ENCODE data around the gene EIF4E1B.
"Not testable (repeated sequence)": the region's sequence is repeated elsewhere in the genome, so short reads cannot be mapped to it uniquely, and the experiment has no call there.

EIF4E1B gene

GRCh38 chr5:176596069-176596644 is 34.3 kb upstream of the EIF4E1B start:
- DNase-seq (ENCODE audit: low spot score in 2 of 2) = no peak
- Mint-ChIP-seq H3K36me3 (ENCODE audit: insufficient read depth) (peaks cover 3% of the 10 kb centered on the region), H3K4me3 (peak overlapping the region; percentile 69), H3K27ac (ENCODE audit: low read depth) (peak overlapping the region; percentile 51), H3K27me3 (no peaks in the 10 kb centered on the region), H3K9me3 (no peaks in the 10 kb centered on the region), H3K4me1 (peaks cover 6% of the 10 kb centered on the region)
- ATAC-seq (replicated peaks; ENCODE audit: extremely low read depth, poor library complexity, severe bottlenecking) = no peak

- Mint-ChIP-seq H3K4me3 (peak overlapping the region; percentile 69), H3K9me3 (no peaks in the 10 kb centered on the region), H3K27ac (ENCODE audit: low read depth) (peak overlapping the region; percentile 51), H3K36me3 (ENCODE audit: insufficient read depth) (peaks cover 3% of the 10 kb centered on the region), H3K4me1 (peaks cover 6% of the 10 kb centered on the region), H3K27me3 (no peaks in the 10 kb centered on the region)
- peak; percentile 91 for ATAC-seq (replicated peaks; ENCODE audit: extremely low read depth, poor library complexity, severe bottlenecking)
- DNase-seq (ENCODE audit: low spot score in 2 of 2) = peak; percentile 37 to 42
These were observed 33.6 kb upstream of the EIF4E1B start for GRCh38 chr5:176596689-176597416.

DNA sequence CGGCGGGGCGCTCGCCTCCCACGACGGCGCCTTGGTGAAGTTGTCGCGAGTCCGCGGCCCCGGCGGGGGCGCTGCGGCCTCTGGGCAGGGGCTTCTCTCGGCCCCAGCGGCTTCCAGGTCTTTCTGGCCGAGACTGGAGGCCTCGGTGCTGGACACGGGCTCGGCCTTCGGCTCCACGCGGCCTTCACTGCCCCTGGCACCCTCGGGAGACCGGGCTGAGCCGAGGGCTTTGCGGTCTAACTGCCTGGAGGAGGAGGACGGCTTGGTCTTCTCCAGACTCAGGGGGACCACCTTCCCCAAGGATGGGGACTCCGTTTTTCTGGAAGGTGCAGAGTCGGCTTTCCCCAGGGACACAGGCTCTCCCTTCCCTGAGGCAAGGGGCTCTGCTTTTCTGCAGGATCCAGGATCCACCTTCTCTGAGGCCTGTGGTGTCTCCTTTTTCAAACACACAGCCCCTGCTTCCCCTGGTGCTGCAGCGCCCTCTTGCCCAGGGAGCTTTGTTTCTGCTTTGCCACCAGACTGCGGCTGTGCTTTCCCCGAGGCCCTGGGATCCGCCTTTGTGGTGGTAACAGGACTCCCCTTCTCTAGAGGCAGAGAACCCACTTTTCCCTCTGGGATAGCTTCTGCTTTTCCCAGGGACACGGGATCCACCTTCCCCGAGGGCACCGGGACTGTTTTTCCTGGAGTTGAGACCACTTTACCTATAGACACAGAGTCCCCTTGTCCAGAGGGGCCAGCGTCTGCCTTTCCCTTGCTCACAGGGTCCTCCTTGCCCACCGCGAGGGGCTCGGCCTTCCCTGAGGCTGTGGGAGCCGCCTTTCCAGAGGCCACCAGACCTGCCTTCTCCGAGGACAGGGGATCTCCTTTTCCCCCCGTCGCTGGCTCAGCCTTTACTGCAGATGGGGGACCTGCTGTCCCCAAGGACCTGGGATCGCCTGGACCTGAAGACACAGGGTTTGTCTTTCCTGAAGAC is 32.8 kb upstream of the EIF4E1B start:
- peak overlapping the region; percentile 69 for H3K4me3 Mint-ChIP-seq
- no peak for DNase-seq (ENCODE audit: low spot score in 2 of 2)
- H3K27me3 Mint-ChIP-seq = no peaks in the 10 kb centered on the region
- peaks cover 3% of the 10 kb centered on the region for H3K36me3 Mint-ChIP-seq (ENCODE audit: insufficient read depth)
- no peak for ATAC-seq (replicated peaks; ENCODE audit: extremely low read depth, poor library complexity, severe bottlenecking)
- no peaks in the 10 kb centered on the region for H3K9me3 Mint-ChIP-seq
- H3K4me1 Mint-ChIP-seq = peaks cover 6% of the 10 kb centered on the region
- H3K27ac Mint-ChIP-seq (ENCODE audit: low read depth) = no peak overlapping the region

- not testable (repeated sequence) for ATAC-seq (replicated peaks; ENCODE audit: extremely low read depth, poor library complexity, severe bottlenecking); H3K27ac Mint-ChIP-seq (ENCODE audit: low read depth); H3K36me3 Mint-ChIP-seq (ENCODE audit: insufficient read depth); H3K9me3 Mint-ChIP-seq; H3K27me3 Mint-ChIP-seq; H3K4me1 Mint-ChIP-seq; H3K4me3 Mint-ChIP-seq; DNase-seq (ENCODE audit: low spot score in 2 of 2)
These were observed 30.6 kb upstream of the EIF4E1B start for GRCh38 chr5:176599749-176600430.

DNA sequence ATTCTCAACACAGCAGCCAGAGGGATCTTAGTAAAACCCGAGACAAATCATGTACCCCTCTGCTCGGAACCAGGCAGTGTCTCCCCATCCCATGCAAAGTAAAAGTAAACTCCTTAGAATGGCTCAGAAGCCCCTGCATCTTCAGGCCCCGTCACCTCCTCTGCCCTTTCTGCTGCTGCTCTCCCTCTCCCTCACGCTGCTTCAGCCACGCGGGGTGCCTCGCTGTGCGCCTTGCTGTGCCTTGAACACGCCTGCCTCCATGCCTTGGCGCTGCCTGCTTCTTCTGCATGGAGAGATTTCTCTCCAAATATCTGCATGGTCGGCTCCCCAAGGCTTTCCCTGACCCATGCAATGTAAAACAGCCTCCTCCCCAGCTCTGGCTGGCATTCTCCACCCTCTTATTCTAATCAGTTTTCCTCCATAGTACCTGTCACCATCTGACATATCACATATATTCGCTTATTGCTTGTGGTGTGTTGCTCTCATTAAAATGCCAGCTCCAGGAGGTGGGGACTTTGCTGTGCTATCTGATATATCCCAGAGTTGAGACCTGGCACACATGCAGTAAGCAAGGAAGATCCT is 28.5 kb upstream of the EIF4E1B start:
- Mint-ChIP-seq H3K27ac (ENCODE audit: low read depth) (no peak overlapping the region), H3K27me3 (no peaks in the 10 kb centered on the region), H3K4me3 (no peak overlapping the region), H3K4me1 (no peaks in the 10 kb centered on the region), H3K9me3 (no peaks in the 10 kb centered on the region), H3K36me3 (ENCODE audit: insufficient read depth) (peaks cover 2% of the 10 kb centered on the region)
- DNase-seq (ENCODE audit: low spot score in 2 of 2) = no peak
- no peak for ATAC-seq (replicated peaks; ENCODE audit: extremely low read depth, poor library complexity, severe bottlenecking)

- ATAC-seq (replicated peaks; ENCODE audit: extremely low read depth, poor library complexity, severe bottlenecking) = no peak
- Mint-ChIP-seq H3K4me3 (no peak overlapping the region), H3K4me1 (no peaks in the 10 kb centered on the region), H3K27ac (ENCODE audit: low read depth) (no peak overlapping the region), H3K9me3 (no peaks in the 10 kb centered on the region), H3K27me3 (no peaks in the 10 kb centered on the region), H3K36me3 (ENCODE audit: insufficient read depth) (peaks cover 2% of the 10 kb centered on the region)
- no peak for DNase-seq (ENCODE audit: low spot score in 2 of 2)
These were observed 27.4 kb upstream of the EIF4E1B start for GRCh38 chr5:176603091-176603490.

GRCh38 chr5:176606032-176606431 is 24.4 kb upstream of the EIF4E1B start:
- H3K9me3 Mint-ChIP-seq = no peaks in the 10 kb centered on the region
- DNase-seq (ENCODE audit: low spot score in 2 of 2) (no peak), ATAC-seq (replicated peaks; ENCODE audit: extremely low read depth, poor library complexity, severe bottlenecking) (no peak)
- peaks cover 9% of the 10 kb centered on the region for H3K4me1 Mint-ChIP-seq
- peaks cover 9% of the 10 kb centered on the region for H3K27me3 Mint-ChIP-seq
- no peak overlapping the region for H3K27ac Mint-ChIP-seq (ENCODE audit: low read depth)
- peaks cover 2% of the 10 kb centered on the region for H3K36me3 Mint-ChIP-seq (ENCODE audit: insufficient read depth)
- no peak overlapping the region for H3K4me3 Mint-ChIP-seq

- no peak for DNase-seq (ENCODE audit: low spot score in 2 of 2)
- no peaks in the 10 kb centered on the region for H3K9me3 Mint-ChIP-seq
- peaks cover 9% of the 10 kb centered on the region for H3K4me1 Mint-ChIP-seq
- ATAC-seq (replicated peaks; ENCODE audit: extremely low read depth, poor library complexity, severe bottlenecking) = no peak
- H3K27me3 Mint-ChIP-seq = peaks cover 17% of the 10 kb centered on the region
- no peak overlapping the region for H3K27ac Mint-ChIP-seq (ENCODE audit: low read depth)
- H3K4me3 Mint-ChIP-seq = no peak overlapping the region
- peaks cover 4% of the 10 kb centered on the region for H3K36me3 Mint-ChIP-seq (ENCODE audit: insufficient read depth)
These were observed 23.6 kb upstream of the EIF4E1B start for GRCh38 chr5:176606875-176607274.

GRCh38 chr5:176608142-176608705 is 22.3 kb upstream of the EIF4E1B start:
- peak overlapping the region; percentile 85 for H3K4me3 Mint-ChIP-seq
- H3K9me3 Mint-ChIP-seq = no peaks in the 10 kb centered on the region
- peaks cover 28% of the 10 kb centered on the region for H3K27me3 Mint-ChIP-seq
- H3K36me3 Mint-ChIP-seq (ENCODE audit: insufficient read depth) = peaks cover 2% of the 10 kb centered on the region
- DNase-seq (ENCODE audit: low spot score in 2 of 2) = no peak
- no peak overlapping the region for H3K27ac Mint-ChIP-seq (ENCODE audit: low read depth)
- ATAC-seq (replicated peaks; ENCODE audit: extremely low read depth, poor library complexity, severe bottlenecking) = no peak
- H3K4me1 Mint-ChIP-seq = peaks cover 9% of the 10 kb centered on the region

DNA sequence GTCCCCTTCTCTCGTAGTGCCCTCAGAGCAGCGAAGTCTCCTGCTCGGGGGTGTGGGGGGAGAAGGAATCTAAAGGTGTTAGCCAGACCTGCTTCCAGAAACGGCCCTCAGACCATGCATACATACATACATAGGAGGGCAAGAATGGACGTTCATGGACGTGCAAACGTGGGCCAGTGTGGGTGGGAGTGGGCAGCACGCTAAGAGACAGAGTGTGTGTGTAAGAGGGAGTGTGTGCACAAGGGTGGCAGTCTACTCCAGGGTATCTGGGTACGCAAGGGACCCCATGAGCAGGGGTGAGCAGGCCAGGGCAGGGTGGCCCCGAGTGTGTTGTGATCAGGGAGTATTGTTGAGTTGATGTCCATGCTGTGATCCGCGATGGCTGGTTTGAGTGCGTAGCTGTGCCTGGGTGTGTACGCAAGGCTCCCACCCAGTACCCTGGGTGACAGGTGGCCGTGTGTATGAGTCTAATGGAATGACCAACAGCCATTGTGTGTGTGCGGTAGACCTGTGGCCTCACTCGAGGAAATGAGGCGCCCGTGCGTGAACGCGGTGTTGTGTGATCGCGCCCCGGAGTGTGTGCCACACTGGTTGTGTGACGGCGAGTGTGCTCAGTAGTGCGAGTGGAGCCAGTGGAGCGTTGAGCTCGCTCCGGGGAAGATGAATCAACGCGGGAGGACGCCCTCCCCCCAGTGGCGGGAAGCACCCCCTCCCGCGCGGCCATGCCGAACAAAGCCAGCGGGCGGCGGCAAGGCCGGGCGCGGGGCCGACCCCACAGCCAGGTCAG is 21.3 kb upstream of the EIF4E1B start:
- H3K9me3 Mint-ChIP-seq = no peaks in the 10 kb centered on the region
- peak overlapping the region; percentile 85 for H3K4me3 Mint-ChIP-seq
- H3K27me3 Mint-ChIP-seq = peaks cover 28% of the 10 kb centered on the region
- H3K27ac Mint-ChIP-seq (ENCODE audit: low read depth) = peak overlapping the region; percentile 52
- peaks cover 2% of the 10 kb centered on the region for H3K36me3 Mint-ChIP-seq (ENCODE audit: insufficient read depth)
- ATAC-seq (replicated peaks; ENCODE audit: extremely low read depth, poor library complexity, severe bottlenecking) (no peak), DNase-seq (ENCODE audit: low spot score in 2 of 2) (no peak)
- peaks cover 9% of the 10 kb centered on the region for H3K4me1 Mint-ChIP-seq

DNA sequence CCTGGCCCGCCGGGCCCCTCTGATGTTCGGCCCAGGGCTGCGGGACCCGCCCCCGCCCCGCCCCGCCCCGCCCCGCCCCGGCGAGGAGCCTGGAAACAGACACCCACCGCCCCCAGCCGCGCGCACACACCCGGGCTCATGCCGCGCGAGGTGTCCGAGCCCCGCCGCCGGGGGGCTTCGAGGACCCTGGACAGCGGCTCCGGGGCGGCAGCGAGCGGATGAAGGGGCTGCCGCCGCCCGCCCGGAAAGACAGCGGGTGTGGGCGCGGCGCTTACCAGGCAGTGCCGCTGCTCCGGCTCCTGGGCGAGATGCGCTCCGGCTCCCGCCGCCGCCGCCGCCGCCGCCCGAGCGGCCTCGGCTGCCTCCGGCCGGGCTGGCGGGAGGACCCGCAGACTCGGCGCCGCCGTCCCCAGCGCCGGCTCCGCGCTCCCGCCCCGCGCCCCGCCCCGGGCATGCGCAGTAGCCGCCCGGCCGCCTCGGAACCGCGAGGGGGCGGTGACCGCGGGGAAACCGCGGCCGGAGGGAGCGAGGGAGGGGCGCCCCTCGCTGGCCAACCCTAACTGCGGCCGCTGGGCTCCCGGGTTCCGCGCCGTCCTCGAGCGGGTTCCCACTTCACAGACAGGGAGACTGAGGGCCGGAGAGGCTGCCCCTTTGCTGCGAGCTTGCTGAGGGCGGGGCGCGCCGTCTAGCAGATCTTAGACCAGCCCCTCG is 20.6 kb upstream of the EIF4E1B start, which contains the start of gene GPRIN1:
TSS of gene GPRIN1 (minus strand) at position 433 of the 711 bp plus-strand sequence. CDS start 10,322 bp downstream, outside the sequence.
- ATAC-seq (replicated peaks; ENCODE audit: extremely low read depth, poor library complexity, severe bottlenecking) (peak; percentile 75), DNase-seq (ENCODE audit: low spot score in 2 of 2) (peak in 1 of 2 donors; percentile 28)
- peaks cover 2% of the 10 kb centered on the region for H3K36me3 Mint-ChIP-seq (ENCODE audit: insufficient read depth)

More for the DNA sequence above, 20.6 kb upstream of the EIF4E1B start, which contains the start of gene GPRIN1:
- Mint-ChIP-seq H3K27me3 (peaks cover 29% of the 10 kb centered on the region), H3K4me1 (peaks cover 9% of the 10 kb centered on the region), H3K27ac (ENCODE audit: low read depth) (peak within 1 kb of the TSS; percentile 52), H3K4me3 (peak within 1 kb of the TSS; percentile 85), H3K9me3 (no peaks in the 10 kb centered on the region)
